Midbrain (tissue), 1 donor: ENCODE data around the gene MAGEB4.

ENCODE experiments used
- DNase-seq: peaks from one replicate; lab custom pipeline; 2025; lab: John Stamatoyannopoulos, UW

MAGEB4 gene

GRCh38 chrX:30283456-30284200 is 41.8 kb downstream of the MAGEB4 start:
- DNase-seq = no peak
